A172 (cell line): Measurements from ENCODE around the gene NEK11. TPM values are rescaled to one million over a fixed set of nuclear protein-coding genes. Genes with fewer than 3 reads are reported as not detected.

Experiments
- DNase-seq: peaks from one replicate; pipeline ENCODE4 v3.0.0-alpha.2; 2015; ENCODE audit warnings: low spot score
- total RNA-seq: library from RNA; depleted of rRNA; stranded (reverse); fragments of >200 nt; shearing (Covaris generic); gene quantifications from 2 replicates; pipeline ENCODE4 v1.2.3, GENCODE V29; 2014

The NEK11 gene
- total RNA-seq, 1 experiment from 2014 or later, result 5.3 TPM

- no peak for DNase-seq
Measured at GRCh38 chr3:131125684-131126083, 99.0 kb downstream of the NEK11 start.

GRCh38 chr3:131140891-131141290 is 114.2 kb downstream of the NEK11 start:
- no peak for DNase-seq

- DNase-seq, result no peak
Measured at GRCh38 chr3:131141770-131142169, 115.1 kb downstream of the NEK11 start.

- DNase-seq, result no peak
Measured at GRCh38 chr3:131142580-131142979, 115.9 kb downstream of the NEK11 start.

- DNase-seq, result no peak
Measured at GRCh38 chr3:131143802-131144201, 117.1 kb downstream of the NEK11 start.

GRCh38 chr3:131147534-131147933 is 120.9 kb downstream of the NEK11 start:
- no peak for DNase-seq

GRCh38 chr3:131158434-131158833 is 131.8 kb downstream of the NEK11 start:
- DNase-seq, result no peak

GRCh38 chr3:131162516-131162915 is 135.8 kb downstream of the NEK11 start:
- DNase-seq, result no peak

- DNase-seq, result no peak
Measured at GRCh38 chr3:131167867-131168266, 141.2 kb downstream of the NEK11 start.

- no peak for DNase-seq
Measured at GRCh38 chr3:131169331-131169730, 142.7 kb downstream of the NEK11 start.

GRCh38 chr3:131172502-131173200 is 146.0 kb downstream of the NEK11 start:
- DNase-seq, result no peak

GRCh38 chr3:131174752-131175151 is 148.1 kb downstream of the NEK11 start:
- DNase-seq, result peak; percentile 3

- DNase-seq, result no peak
Measured at GRCh38 chr3:131178710-131179375, 152.2 kb downstream of the NEK11 start.

GRCh38 chr3:131192701-131193100 is 166.0 kb downstream of the NEK11 start:
- no peak for DNase-seq

- DNase-seq, result no peak
Measured at GRCh38 chr3:131193641-131194238, 167.1 kb downstream of the NEK11 start.

- DNase-seq, result no peak
Measured at GRCh38 chr3:131194816-131195215, 168.1 kb downstream of the NEK11 start.

- no peak for DNase-seq
Measured at GRCh38 chr3:131200636-131201199, 174.0 kb downstream of the NEK11 start.

- DNase-seq, result no peak
Measured at GRCh38 chr3:131216330-131216729, 189.7 kb downstream of the NEK11 start.

- DNase-seq, result peak; percentile 85
Measured at GRCh38 chr3:131216801-131217200, 190.1 kb downstream of the NEK11 start.

- peak; percentile 13 for DNase-seq
Measured at GRCh38 chr3:131217296-131217741, 190.6 kb downstream of the NEK11 start.

GRCh38 chr3:131218196-131218595 is 191.5 kb downstream of the NEK11 start:
- DNase-seq, result peak; percentile 66

GRCh38 chr3:131221731-131222130 is 195.1 kb downstream of the NEK11 start:
- peak; percentile 81 for DNase-seq

- no peak for DNase-seq
Measured at GRCh38 chr3:131222599-131222998, 195.9 kb downstream of the NEK11 start.
